SK-N-SH treated with all-trans-retinoic acid at 6 μM for 48 hours (cell line): ENCODE data around the gene EXOC4.

Experiments used
- ATAC-seq: fragments of 200-7000 bp; cut with Tn5 transposase; 3 replicates; pipeline ENCODE4 v1.9.1; 2020; ENCODE audit warnings: mild to moderate bottlenecking, moderate library complexity
- GLIS3 ChIP-seq: fragments of 250-450 bp; sonication (Bioruptor Pico); IDR thresholded peaks from 2 replicates; pipeline ENCODE4 v1.5.0; 2020; ENCODE audit warnings: mild to moderate bottlenecking, moderate library complexity
- PATZ1 ChIP-seq: fragments of 250-450 bp; sonication (Bioruptor Pico); IDR thresholded peaks from 2 replicates; pipeline ENCODE4 v1.8.0; 2020; ENCODE audit warnings: mild to moderate bottlenecking, moderate library complexity, borderline replicate concordance
- RARB ChIP-seq: fragments of 250-450 bp; sonication (Bioruptor Pico); IDR thresholded peaks from 2 replicates; pipeline ENCODE4 v1.8.0; 2021; ENCODE audit warnings: mild to moderate bottlenecking, moderate library complexity
- TCF4 ChIP-seq: fragments of 250-450 bp; sonication (Bioruptor Pico); IDR thresholded peaks from 2 replicates; pipeline ENCODE4 v1.8.0; 2021; ENCODE audit warnings: mild to moderate bottlenecking, moderate library complexity, borderline replicate concordance
- TOX ChIP-seq: fragments of 250-450 bp; sonication (Bioruptor Pico); IDR thresholded peaks from 2 replicates; pipeline ENCODE4 v1.8.0; 2021; ENCODE audit warnings: mild to moderate bottlenecking, moderate library complexity, borderline replicate concordance
- TSHZ2 ChIP-seq: fragments of 250-450 bp; sonication (Bioruptor Pico); IDR thresholded peaks from 2 replicates; pipeline ENCODE4 v1.5.0; 2020; ENCODE audit warnings: mild to moderate bottlenecking, moderate library complexity
- ZFP3 ChIP-seq: fragments of 250-450 bp; sonication (Bioruptor Pico); IDR thresholded peaks from 2 replicates; pipeline ENCODE4 v1.5.0; 2020; ENCODE audit warnings: mild to moderate bottlenecking, moderate library complexity
- ZFP30 ChIP-seq: fragments of 450-650 bp; formaldehyde crosslinking; IDR thresholded peaks from 2 replicates; pipeline ENCODE4 v1.5.0; 2022; ENCODE audit warnings: mild to moderate bottlenecking, moderate library complexity
- ZNF8 ChIP-seq: fragments of 450-650 bp; formaldehyde crosslinking; IDR thresholded peaks from 2 replicates; pipeline ENCODE4 v1.5.0; 2020; ENCODE audit warnings: mild to moderate bottlenecking, moderate library complexity
- TF ChIP-seq, protein P1 (sequence below): fragments of 250-450 bp; sonication (Bioruptor Pico); IDR thresholded peaks from 2 replicates; pipeline ENCODE4 v1.5.1; 2021; ENCODE audit warnings: mild to moderate bottlenecking, moderate library complexity

The EXOC4 gene

GRCh38 chr7:133586253-133586652, 333.4 kb downstream of the EXOC4 start:
- TF ChIP-seq ZNF8 (CRISPR knock-in tag) (0 out of 2 replicates have a peak, but pooled peaks have one; percentile 4), TSHZ2 (CRISPR knock-in tag) (no peak), ZFP30 (CRISPR knock-in tag) (no peak), PATZ1 (CRISPR knock-in tag) (no peak), RARB (CRISPR knock-in tag) (no peak), TOX (CRISPR knock-in tag) (no peak)
- TF ChIP-seq, all 23 proteins: peak for 1
- no peak for ATAC-seq

DNA sequence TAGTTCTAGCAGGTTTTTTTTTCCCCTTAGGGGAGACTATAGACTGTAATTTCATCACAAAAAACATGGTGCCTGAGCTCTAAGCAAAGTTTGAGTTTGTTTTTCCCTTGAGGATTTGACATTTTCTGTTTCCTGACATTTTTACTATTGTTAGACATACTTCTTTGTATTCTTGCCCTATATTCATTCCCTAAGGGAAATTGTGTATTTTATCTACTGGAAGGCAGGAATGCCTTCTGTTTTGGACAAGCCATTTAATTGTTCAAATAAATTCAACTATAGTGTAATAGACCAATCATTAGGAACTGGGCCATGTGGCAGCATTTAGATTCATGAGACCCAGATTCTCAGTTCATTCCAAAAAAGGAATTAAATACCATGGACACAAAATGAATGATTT, 335.0 kb downstream of the EXOC4 start:
- TF ChIP-seq TCF4 (CRISPR knock-in tag) (peak; percentile 49; the same call in 1 of the 2 replicates), GLIS3 (no peak)
- ATAC-seq = no peak

- TF ChIP-seq ZFP3 (CRISPR knock-in tag) (no peak), PATZ1 (CRISPR knock-in tag) (no peak), TSHZ2 (CRISPR knock-in tag) (no peak), TCF4 (CRISPR knock-in tag) (no peak), ZNF8 (CRISPR knock-in tag) (no peak)
- TF ChIP-seq, protein P1, sequence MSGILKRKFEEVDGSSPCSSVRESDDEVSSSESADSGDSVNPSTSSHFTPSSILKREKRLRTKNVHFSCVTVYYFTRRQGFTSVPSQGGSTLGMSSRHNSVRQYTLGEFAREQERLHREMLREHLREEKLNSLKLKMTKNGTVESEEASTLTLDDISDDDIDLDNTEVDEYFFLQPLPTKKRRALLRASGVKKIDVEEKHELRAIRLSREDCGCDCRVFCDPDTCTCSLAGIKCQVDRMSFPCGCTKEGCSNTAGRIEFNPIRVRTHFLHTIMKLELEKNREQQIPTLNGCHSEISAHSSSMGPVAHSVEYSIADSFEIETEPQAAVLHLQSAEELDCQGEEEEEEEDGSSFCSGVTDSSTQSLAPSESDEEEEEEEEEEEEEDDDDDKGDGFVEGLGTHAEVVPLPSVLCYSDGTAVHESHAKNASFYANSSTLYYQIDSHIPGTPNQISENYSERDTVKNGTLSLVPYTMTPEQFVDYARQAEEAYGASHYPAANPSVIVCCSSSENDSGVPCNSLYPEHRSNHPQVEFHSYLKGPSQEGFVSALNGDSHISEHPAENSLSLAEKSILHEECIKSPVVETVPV (CRISPR knock-in tag) = no peak
- ATAC-seq = no peak
These were observed 337.9 kb downstream of the EXOC4 start for GRCh38 chr7:133590795-133591194.

DNA sequence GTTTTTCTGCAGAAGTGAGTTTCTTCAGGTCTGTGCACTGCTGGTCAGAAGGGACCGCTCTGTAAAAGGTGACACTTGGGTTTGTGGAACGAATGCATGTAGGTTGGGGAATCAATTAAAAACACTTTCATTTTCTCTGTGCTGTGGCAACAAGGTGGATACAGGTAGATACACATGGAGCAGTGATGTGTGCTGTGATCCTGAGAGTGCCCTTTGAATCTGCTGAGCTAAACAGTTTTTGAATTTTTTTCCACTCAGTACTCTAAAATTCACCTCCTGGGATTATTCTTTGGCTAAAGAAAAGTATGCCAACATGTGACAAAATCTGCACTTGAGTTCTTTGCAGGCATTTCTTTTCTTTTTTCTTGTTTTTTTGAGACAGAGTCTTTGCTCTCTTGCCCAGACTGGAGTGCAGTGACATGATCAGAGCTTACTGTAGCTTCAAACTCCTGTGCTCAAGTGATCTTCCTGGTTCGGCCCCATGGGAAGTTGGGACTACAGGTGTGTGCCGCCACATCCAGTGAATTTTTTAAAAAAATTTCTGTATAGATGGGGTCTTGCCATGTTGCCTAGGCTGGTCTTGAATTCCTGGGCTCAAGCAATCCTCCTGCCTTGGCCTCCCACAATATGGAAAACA, 338.9 kb downstream of the EXOC4 start:
- ATAC-seq = no peak
- TF ChIP-seq TCF4 (CRISPR knock-in tag) (no peak), TSHZ2 (CRISPR knock-in tag) (no peak)
